EH (cell line): Measurements from ENCODE around the gene DHRS12.

Source experiments
- DNase-seq: peaks from one replicate; pipeline ENCODE4 v3.0.0-alpha.2; 2015; ENCODE audit warnings: low read depth

The DHRS12 gene

DNA sequence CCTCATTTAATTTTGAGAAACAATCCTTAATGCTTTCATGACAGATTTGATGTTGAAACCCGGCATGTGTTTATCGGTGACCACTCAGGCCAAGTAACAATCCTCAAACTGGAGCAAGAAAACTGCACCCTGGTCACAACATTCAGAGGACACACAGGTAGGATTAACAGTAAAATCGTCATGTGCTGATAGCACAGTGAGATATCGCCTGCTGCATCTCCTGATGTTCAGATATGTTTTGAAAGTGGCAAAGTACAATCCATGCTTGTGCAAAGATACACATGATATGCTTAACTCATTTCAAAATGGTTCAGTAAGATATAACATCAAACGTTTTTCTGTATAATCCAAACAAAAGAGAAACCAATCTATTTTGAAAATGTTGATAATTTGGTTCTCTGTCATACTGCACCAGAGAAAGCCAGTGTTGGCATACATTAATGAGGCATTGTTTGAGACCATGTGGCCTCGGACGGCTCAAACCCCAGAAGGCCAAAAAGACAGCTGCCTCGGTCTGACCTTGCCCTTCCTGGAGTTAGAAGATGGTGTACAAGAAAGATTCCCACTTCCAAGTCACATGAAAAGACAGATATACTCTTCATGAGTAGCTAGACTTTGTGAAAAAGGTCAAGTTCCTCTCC is 76.2 kb downstream of the DHRS12 start:
- DNase-seq: no peak

DNA sequence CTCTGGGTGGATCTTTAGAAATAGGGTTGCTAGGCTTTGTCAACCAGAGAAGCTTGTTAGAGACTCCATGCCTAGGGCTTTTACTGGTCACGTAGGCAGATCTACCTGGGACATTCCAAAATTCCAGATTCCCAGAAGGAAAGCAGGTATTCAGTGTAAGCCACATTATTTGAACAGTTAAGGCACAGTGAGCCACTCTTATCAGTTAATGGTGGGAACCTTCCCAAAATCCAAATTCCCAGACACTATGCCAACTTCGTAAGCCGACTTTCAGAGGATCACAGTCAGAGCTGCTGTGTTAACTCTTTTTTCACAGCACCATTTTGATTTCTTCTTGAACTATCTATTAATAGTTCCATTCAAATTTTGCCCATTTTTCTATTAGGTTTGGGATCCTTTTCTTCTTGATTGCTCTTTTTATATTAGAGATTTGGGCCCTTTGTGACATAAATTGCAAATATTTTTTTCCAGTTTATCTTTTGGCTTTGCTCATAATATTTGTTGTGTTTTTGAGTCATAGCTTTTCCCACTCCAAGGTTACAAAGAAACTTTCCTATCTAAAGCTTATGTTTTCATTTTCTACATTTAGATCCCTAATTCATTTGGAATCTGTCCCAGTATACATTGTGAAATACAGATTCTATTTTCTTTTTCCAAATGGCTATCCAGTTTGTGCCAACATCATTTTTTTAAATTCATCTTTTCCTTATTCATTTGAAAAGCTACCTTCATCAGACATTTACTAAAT is 77.3 kb downstream of the DHRS12 start:
- peak; percentile 80 for DNase-seq

DNA sequence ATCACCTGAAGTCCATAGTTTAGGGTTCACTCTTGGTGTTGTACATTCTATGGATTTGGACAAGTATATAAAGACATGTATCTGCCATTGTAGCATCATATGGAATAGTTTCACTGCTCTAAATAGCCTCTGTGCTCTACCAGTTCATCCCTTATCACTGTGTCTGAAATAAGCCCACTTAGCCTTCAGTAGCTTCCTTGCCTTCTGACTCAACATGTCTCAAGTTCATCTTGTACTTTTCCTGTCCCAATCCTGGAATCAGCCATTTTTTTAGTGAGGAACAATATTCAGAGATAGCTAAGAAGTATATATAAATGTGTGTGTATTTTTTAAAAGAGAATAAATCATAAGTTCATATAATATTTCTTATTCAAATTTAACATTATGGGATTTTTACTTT is 79.2 kb downstream of the DHRS12 start:
- DNase-seq: no peak

DNA sequence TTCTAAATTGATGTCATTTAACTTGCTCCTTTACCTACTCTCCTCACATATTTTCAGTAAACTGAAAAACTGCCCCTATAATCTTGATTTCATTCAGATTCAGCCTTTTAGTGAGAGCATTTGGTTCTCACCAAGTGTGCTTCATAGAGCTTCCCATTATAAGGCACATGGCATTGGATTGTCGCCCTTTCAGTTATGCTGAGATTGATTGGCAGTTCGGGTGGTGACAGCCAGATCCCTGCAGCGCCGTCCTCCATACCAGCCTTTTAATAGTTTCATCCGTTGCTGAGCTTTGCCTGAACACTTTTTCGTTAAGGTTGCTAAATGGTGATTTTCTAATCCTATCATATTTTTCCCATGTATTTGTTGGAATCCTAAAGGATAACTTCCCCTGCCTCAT is 80.4 kb downstream of the DHRS12 start:
- no peak for DNase-seq

DNA sequence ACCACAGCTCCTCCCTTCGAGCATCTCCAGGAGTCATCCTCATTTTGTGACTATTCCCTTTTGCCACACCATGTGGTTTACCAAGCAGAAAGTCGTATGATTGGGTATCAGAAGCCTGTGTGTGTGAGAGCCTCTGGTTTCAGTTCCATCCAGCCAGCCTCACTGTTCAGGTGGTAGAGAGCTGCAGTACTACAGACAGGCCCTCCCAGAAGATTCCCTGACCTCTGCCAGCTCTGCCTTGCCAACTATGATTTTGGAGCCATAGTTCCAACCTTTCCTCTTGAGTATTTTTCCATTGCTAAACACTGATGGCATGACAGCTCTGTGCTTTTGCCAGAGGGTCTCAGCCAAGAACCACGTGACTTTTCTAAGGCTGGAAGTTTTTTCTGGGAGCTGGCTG is 82.5 kb downstream of the DHRS12 start:
- no peak for DNase-seq

DNA sequence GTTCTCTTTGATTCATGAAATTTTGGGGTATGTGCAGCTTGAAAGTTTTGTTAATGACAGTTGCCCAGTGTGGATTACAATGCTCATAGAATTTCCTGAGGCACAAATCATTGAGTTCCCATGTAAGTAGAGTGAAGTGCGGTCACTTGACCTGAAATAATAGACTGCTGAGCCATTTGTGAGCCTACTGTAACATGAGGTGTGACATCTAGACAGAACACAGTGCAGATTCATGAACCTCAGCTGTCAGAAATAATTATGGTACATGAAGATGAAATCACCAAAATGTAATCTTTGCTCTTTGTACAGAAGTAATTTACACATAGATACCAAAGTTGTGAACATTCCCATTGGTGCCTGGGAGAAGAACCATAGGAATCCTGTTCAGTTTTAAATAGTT is 84.6 kb downstream of the DHRS12 start:
- DNase-seq: no peak
